Liver (tissue), 3 donors: ENCODE measurements around the gene INSYN2B.

Experiments used
- ATF3 ChIP-seq: IDR thresholded peaks from 2 replicates; pipeline ENCODE4 v1.6.1; 2016; ENCODE audit warnings: antibody characterized with exemption
- CTCF ChIP-seq: fragments of 150-350 bp; IDR thresholded peaks from 2 replicates; pipeline ENCODE4 v1.5.1; 2017; ENCODE audit warnings: improper control_type of control experiment, low read depth, low read length; ENCODE audit not compliant: missing input control
- FOXA1 ChIP-seq: IDR thresholded peaks from 2 replicates; pipeline ENCODE4 v1.6.1; 2016; ENCODE audit warnings: antibody characterized with exemption
- GABPA ChIP-seq, 2 donors: IDR thresholded peaks in 1 of 2; conservative IDR thresholded peaks in 1 of 2; 2 replicates each; pipeline ENCODE4 v1.6.1; 2016; ENCODE audit warnings: antibody characterized with exemption in 2 of 2, mild to moderate bottlenecking in 1 of 2, moderate library complexity in 1 of 2
- HNF4A ChIP-seq, 2 donors: conservative IDR thresholded peaks; 2 replicates each; pipeline ENCODE4 v1.6.1; 2016; ENCODE audit warnings: antibody characterized with exemption in 2 of 2, mild to moderate bottlenecking in 2 of 2
- JUND ChIP-seq, 2 donors: IDR thresholded peaks; 2 replicates each; pipeline ENCODE4 v1.6.1; 2016; ENCODE audit warnings: antibody characterized with exemption in 2 of 2
- MAX ChIP-seq: IDR thresholded peaks from 2 replicates; pipeline ENCODE4 v1.6.1; 2016; ENCODE audit warnings: antibody characterized with exemption
- NR2F2 ChIP-seq: IDR thresholded peaks from 2 replicates; pipeline ENCODE4 v1.6.1; 2016; ENCODE audit warnings: antibody characterized with exemption
- RAD21 ChIP-seq, 2 donors: IDR thresholded peaks; 2 replicates each; pipeline ENCODE4 v1.6.1; 2016; ENCODE audit warnings: antibody characterized with exemption in 2 of 2, mild to moderate bottlenecking in 2 of 2
- RXRA ChIP-seq, 2 donors: IDR thresholded peaks; 2 replicates each; pipeline ENCODE4 v1.6.1; 2017 to 2018; ENCODE audit warnings: antibody characterized with exemption in 2 of 2, mild to moderate bottlenecking in 1 of 2
- SP1 ChIP-seq: IDR thresholded peaks from 2 replicates; pipeline ENCODE4 v1.6.1; 2018; ENCODE audit warnings: antibody characterized with exemption, mild to moderate bottlenecking
- YY1 ChIP-seq: IDR thresholded peaks from 2 replicates; pipeline ENCODE4 v1.6.1; 2016; ENCODE audit warnings: antibody characterized with exemption, mild to moderate bottlenecking
- donor health status: healthy.
- donor health status: healthy.

GRCh38 chr5:169980418-169981053, at the start of gene INSYN2B:
- TF ChIP-seq CTCF (peak; percentile 52), RXRA (IDR thresholded peaks at IDR 0.05) (no peak), FOXA1 (no peak), YY1 (no peak), ATF3 (no peak), NR2F2 (no peak), HNF4A (conservative IDR thresholded peaks at IDR 0.05) (no peak), SP1 (no peak), MAX (no peak), JUND (IDR thresholded peaks at IDR 0.05) (no peak), RAD21 (IDR thresholded peaks at IDR 0.05) (peak; percentile 67 to 68), GABPA (IDR thresholded peaks at IDR 0.05 in 1 of 2, conservative IDR thresholded peaks at IDR 0.05 in 1 of 2) (no peak)
